Activated CD8-positive, alpha-beta memory T cell treated with anti-CD3 and anti-CD28 coated beads for 48 hours (primary cell): ENCODE data around the gene HOXD8.

Experiments used
- DNase-seq, 3 experiments: peaks; one replicate each; pipeline ENCODE4 v3.0.0-alpha.2; 2020; ENCODE audit warnings: low read depth in 2 of 3, low spot score in 2 of 3

HOXD8 gene

GRCh38 chr2:176090862-176091261, 38.6 kb upstream of the HOXD8 start:
- DNase-seq = no peak

- DNase-seq = no peak
Observed at GRCh38 chr2:176091329-176092258, 37.9 kb upstream of the HOXD8 start.

GRCh38 chr2:176092270-176093144, 37.0 kb upstream of the HOXD8 start, which contains the start of gene HOXD13:
TSS of gene HOXD13 (plus strand) at chr2:176092721. CDS start at chr2:176092891, 170 bp downstream.
- no peak for DNase-seq

GRCh38 chr2:176093145-176093897, 36.2 kb upstream of the HOXD8 start:
- no peak for DNase-seq

GRCh38 chr2:176093898-176094249, 35.6 kb upstream of the HOXD8 start:
- DNase-seq = no peak

GRCh38 chr2:176094349-176094748, 35.2 kb upstream of the HOXD8 start:
- DNase-seq = no peak

GRCh38 chr2:176095421-176095820, 34.1 kb upstream of the HOXD8 start:
- DNase-seq = no peak

GRCh38 chr2:176096243-176096985, 33.1 kb upstream of the HOXD8 start:
- DNase-seq = no peak

GRCh38 chr2:176096986-176097819, 32.3 kb upstream of the HOXD8 start:
- DNase-seq = peak in 1 of 3 experiments; percentile 37

GRCh38 chr2:176097820-176098365, 31.6 kb upstream of the HOXD8 start:
- DNase-seq = no peak

- no peak for DNase-seq
Observed at GRCh38 chr2:176098366-176099158, 30.9 kb upstream of the HOXD8 start.

GRCh38 chr2:176099159-176099727, 30.3 kb upstream of the HOXD8 start:
- no peak for DNase-seq

GRCh38 chr2:176099728-176100546, 29.6 kb upstream of the HOXD8 start, which contains the start of gene HOXD12:
TSS of gene HOXD12 (plus strand) at chr2:176099795. CDS start at chr2:176099802, 7 bp downstream.
- no peak for DNase-seq

- no peak for DNase-seq
Observed at GRCh38 chr2:176100547-176101140, 28.9 kb upstream of the HOXD8 start.

GRCh38 chr2:176101216-176101830, 28.2 kb upstream of the HOXD8 start:
- DNase-seq = no peak

GRCh38 chr2:176101842-176102241, 27.7 kb upstream of the HOXD8 start:
- DNase-seq = no peak
